ENCODE measurements around the gene EDAR.

The EDAR gene

DNA sequence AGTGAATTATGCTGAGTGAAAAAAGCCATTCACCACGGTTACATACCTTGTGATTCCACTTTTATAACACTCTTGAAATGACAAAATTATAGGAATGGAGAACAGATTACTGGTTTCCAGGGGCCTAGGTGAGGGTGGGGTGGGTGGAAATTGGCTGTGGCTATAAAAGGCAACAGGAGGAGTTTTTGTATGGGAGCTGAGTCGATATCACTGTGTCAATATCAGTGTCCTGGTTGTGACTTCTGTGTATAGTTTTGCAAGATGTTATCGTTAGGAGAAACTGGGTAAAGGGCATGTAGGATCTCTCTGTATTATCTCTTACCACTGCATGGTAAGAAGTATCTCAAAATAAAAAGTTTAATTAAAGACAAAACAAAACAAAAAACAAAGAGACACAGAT lies 84.3 kb downstream of the EDAR start:
- TF ChIP-seq CREB1 (IDR thresholded peaks at IDR 0.05; ENCODE audit: low read depth) (no peak), EGR1 (IDR thresholded peaks at IDR 0.05) (no peak), TEAD4 (IDR thresholded peaks at IDR 0.05) (no peak), RAD21 (IDR thresholded peaks at IDR 0.05; ENCODE audit: low read depth) (no peak), EP300 (IDR thresholded peaks at IDR 0.05; ENCODE audit: borderline replicate concordance) (no peak), TCF12 (IDR thresholded peaks at IDR 0.05; ENCODE audit: low read depth) (no peak), TAF1 (IDR thresholded peaks at IDR 0.05; ENCODE audit: low read depth) (no peak)
- TF ChIP-seq, protein P1, sequence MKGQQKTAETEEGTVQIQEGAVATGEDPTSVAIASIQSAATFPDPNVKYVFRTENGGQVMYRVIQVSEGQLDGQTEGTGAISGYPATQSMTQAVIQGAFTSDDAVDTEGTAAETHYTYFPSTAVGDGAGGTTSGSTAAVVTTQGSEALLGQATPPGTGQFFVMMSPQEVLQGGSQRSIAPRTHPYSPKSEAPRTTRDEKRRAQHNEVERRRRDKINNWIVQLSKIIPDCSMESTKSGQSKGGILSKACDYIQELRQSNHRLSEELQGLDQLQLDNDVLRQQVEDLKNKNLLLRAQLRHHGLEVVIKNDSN (IDR thresholded peaks at IDR 0.05), result no peak
- TF ChIP-seq, protein P2, sequence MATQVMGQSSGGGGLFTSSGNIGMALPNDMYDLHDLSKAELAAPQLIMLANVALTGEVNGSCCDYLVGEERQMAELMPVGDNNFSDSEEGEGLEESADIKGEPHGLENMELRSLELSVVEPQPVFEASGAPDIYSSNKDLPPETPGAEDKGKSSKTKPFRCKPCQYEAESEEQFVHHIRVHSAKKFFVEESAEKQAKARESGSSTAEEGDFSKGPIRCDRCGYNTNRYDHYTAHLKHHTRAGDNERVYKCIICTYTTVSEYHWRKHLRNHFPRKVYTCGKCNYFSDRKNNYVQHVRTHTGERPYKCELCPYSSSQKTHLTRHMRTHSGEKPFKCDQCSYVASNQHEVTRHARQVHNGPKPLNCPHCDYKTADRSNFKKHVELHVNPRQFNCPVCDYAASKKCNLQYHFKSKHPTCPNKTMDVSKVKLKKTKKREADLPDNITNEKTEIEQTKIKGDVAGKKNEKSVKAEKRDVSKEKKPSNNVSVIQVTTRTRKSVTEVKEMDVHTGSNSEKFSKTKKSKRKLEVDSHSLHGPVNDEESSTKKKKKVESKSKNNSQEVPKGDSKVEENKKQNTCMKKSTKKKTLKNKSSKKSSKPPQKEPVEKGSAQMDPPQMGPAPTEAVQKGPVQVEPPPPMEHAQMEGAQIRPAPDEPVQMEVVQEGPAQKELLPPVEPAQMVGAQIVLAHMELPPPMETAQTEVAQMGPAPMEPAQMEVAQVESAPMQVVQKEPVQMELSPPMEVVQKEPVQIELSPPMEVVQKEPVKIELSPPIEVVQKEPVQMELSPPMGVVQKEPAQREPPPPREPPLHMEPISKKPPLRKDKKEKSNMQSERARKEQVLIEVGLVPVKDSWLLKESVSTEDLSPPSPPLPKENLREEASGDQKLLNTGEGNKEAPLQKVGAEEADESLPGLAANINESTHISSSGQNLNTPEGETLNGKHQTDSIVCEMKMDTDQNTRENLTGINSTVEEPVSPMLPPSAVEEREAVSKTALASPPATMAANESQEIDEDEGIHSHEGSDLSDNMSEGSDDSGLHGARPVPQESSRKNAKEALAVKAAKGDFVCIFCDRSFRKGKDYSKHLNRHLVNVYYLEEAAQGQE (IDR thresholded peaks at IDR 0.05; ENCODE audit: low read depth), result no peak

DNA sequence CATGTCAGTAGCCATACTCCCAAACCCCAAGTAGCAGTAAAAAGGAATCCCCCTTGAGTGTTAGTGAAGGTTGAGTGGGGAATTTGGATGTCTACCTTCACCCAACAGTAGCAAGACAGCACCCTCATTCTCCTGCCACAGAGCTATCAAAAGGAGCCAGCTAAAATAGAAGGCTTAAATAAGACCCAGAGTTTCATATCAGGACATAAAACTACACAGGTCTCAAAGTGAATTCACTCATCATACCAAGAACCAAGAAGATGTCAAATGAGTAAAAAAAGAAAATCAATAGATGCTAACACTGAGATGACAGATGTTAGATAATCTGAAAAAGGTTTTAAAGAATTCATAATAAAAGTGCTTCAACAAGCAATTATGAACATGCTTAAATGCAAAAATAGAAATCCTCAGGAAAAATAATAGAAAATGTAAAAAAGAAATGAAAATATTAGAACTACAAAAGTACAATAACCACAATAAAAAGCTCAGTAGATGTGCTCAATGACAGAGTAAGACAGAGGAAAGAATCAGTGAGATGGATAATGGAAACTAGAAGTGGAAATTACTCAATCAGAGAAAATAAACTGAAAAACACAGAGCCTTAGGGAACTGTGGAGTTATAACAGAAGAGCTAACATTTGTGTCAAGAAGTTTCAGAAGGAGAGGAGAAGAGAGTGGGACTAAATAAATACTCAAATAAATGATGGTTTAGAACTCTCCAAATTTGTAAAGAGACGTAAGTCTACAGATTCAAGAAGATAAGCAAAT lies 90.5 kb downstream of the EDAR start:
- TF ChIP-seq EGR1 (IDR thresholded peaks at IDR 0.05) (no peak), CEBPB (IDR thresholded peaks at IDR 0.05) (no peak), NFIC (IDR thresholded peaks at IDR 0.05) (no peak), ZBTB7A (IDR thresholded peaks at IDR 0.05; ENCODE audit: low read depth) (no peak), EP300 (IDR thresholded peaks at IDR 0.05; ENCODE audit: borderline replicate concordance) (no peak), TEAD4 (IDR thresholded peaks at IDR 0.05) (no peak), CREB1 (IDR thresholded peaks at IDR 0.05; ENCODE audit: low read depth) (no peak), FOXM1 (IDR thresholded peaks at IDR 0.05; ENCODE audit: borderline replicate concordance, low read depth) (no peak), RAD21 (IDR thresholded peaks at IDR 0.05; ENCODE audit: low read depth) (no peak), TCF12 (IDR thresholded peaks at IDR 0.05; ENCODE audit: low read depth) (no peak), TAF1 (IDR thresholded peaks at IDR 0.05; ENCODE audit: low read depth) (no peak), YY1 (IDR thresholded peaks at IDR 0.05; ENCODE audit: low read depth) (no peak)
- TF ChIP-seq, protein P3, sequence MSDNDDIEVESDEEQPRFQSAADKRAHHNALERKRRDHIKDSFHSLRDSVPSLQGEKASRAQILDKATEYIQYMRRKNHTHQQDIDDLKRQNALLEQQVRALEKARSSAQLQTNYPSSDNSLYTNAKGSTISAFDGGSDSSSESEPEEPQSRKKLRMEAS (IDR thresholded peaks at IDR 0.05), result no peak
- TF ChIP-seq, protein P2 (IDR thresholded peaks at IDR 0.05; ENCODE audit: low read depth), result no peak
- TF ChIP-seq, protein P1 (IDR thresholded peaks at IDR 0.05), result no peak

DNA sequence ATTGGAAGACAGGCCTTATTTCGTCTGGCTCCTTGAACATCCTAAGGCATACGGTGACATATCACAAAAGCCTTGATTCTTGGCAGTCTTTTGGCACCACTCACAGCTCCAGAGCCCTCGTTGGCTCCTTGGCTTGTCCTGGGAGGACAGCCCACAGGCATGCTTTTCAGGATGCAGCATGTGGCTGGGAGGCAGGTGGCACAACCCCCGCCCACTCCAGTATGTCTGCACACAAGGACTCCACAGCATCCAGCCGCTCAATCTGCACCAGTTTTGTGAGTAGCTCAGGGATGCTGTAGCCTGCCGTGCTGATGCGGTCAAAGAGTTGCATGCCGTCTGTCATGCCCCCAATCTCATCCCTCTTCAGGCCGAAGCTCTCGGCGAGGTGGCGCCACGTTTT lies 92.3 kb downstream of the EDAR start:
- TF ChIP-seq CREB1 (IDR thresholded peaks at IDR 0.05; ENCODE audit: low read depth), result no peak
- TF ChIP-seq, protein P2 (IDR thresholded peaks at IDR 0.05; ENCODE audit: low read depth), result no peak
- TF ChIP-seq TCF12 (IDR thresholded peaks at IDR 0.05; ENCODE audit: low read depth), result no peak

DNA sequence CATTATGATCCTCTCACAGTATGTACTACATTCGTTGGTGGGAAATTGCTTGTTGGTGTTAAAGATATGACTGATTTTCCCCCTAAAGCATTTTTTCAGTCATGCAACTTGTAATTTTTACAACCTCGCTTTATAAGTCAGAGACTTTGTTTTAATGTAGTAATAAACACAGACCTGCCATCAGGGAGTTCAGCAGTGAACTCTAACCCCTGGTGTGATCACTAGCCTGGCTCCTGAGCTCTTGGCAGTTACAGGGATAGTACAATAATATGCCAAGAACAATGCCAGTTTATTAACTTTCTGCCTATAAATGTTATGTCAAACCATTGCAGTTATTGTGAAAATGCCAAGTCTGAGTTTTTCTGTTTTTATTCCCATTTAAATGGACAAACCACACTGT lies 93.8 kb downstream of the EDAR start:
- TF ChIP-seq FOXM1 (IDR thresholded peaks at IDR 0.05; ENCODE audit: borderline replicate concordance, low read depth) (no peak), RAD21 (IDR thresholded peaks at IDR 0.05; ENCODE audit: low read depth) (no peak), TEAD4 (IDR thresholded peaks at IDR 0.05) (no peak), YY1 (IDR thresholded peaks at IDR 0.05; ENCODE audit: low read depth) (no peak), NFIC (IDR thresholded peaks at IDR 0.05) (no peak), TCF12 (IDR thresholded peaks at IDR 0.05; ENCODE audit: low read depth) (no peak), TAF1 (IDR thresholded peaks at IDR 0.05; ENCODE audit: low read depth) (no peak), CREB1 (IDR thresholded peaks at IDR 0.05; ENCODE audit: low read depth) (no peak), EGR1 (IDR thresholded peaks at IDR 0.05) (no peak), CEBPB (IDR thresholded peaks at IDR 0.05) (no peak), EP300 (IDR thresholded peaks at IDR 0.05; ENCODE audit: borderline replicate concordance) (no peak), ZBTB7A (IDR thresholded peaks at IDR 0.05; ENCODE audit: low read depth) (no peak)
- TF ChIP-seq, protein P2 (IDR thresholded peaks at IDR 0.05; ENCODE audit: low read depth), result no peak
- TF ChIP-seq, protein P3 (IDR thresholded peaks at IDR 0.05), result no peak
- TF ChIP-seq, protein P1 (IDR thresholded peaks at IDR 0.05), result no peak

Measured in Ishikawa (cell line).